ENCODE data around the gene DMKN.

The DMKN gene

DNA sequence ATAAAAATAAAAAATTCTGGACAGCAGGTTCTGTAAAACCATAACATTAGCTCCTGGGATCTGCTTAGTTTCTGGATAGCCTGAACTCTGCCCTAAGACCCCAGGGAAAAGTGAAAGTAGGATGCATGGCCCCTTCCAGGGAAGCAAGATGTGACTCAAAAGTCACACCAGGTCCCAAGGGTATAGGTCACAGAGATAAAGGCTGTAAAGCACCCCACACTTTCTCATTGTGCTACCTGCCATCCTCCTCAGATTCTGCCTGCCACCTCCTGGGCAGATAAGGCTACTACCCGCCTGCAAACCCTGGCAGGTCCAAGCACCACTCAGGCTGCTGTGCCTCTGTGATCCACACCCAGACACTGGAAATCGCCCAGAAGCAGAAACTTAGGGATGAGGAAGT, 44.8 kb downstream of the DMKN start:
- in situ Hi-C loops (cut with MboI; ENCODE audit: low sequenced_read_pairs), result loop anchor here (10.0 kb wide), 1 partner anchor 114 kb away; the partner anchor contains the start of gene FFAR3

- in situ Hi-C loops (cut with MboI; ENCODE audit: low sequenced_read_pairs), result loop anchor here (10.0 kb wide), 1 partner anchor 111 kb away; the partner anchor contains the start of gene FFAR3
Measured at GRCh38 chr19:35466259-35466658, 47.2 kb downstream of the DMKN start.

- in situ Hi-C loops (cut with MboI; ENCODE audit: low sequenced_read_pairs), result loop anchor here (10.0 kb wide), 1 partner anchor 108 kb away; the partner anchor contains the start of gene FFAR3
Measured at GRCh38 chr19:35462956-35463355, 50.5 kb downstream of the DMKN start.

DNA sequence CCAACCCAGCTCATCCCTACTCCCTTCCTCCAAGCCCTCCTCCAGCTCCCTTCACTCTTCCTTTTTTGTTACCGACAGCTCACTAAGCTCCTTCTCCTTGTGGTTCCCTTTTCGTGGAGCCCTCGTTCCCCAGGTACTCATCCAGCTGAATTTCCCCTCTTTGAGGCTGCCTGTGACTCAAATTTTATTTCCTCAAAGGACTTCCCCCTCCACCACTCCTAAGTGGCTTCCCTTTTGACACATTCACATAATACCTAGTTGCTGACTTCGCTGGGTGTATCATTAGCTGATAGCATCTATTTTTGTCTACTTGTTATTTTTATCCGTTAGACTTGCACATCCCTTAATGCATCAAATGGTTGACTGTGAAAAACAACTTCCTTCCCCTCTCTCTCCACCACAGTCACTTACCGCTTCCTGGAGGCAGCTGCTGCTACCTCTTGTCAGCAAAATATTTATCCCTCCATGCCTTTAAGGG, 50.9 kb downstream of the DMKN start:
- in situ Hi-C loops (cut with MboI; ENCODE audit: low sequenced_read_pairs), result loop anchor here (10.0 kb wide), 1 partner anchor 108 kb away; the partner anchor contains the start of gene FFAR3

- in situ Hi-C loops (cut with MboI; ENCODE audit: low sequenced_read_pairs), result loop anchor here (10.0 kb wide), 1 partner anchor 107 kb away; the partner anchor contains the start of gene FFAR3
Measured at GRCh38 chr19:35461788-35462187, 51.7 kb downstream of the DMKN start.

DNA sequence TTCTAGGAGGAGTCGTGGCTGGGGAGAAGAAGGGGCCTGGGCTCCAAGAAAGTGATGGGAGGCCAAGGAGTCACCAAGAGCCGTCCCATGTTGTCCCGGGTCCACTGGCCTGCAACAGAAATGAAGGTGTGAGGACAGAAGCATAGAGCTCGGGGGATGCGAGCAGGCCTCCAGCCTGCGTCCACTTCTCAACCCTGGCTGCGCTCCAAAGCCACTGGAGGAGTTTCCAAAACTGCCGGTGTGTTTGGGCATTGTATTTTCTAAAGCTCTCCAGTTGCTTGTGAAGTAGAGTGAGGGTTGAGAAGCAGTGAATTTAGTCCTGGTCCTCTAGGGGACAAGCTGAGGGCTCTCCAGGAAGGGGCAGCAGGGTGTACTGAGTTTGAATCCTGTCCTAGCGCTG, 52.4 kb downstream of the DMKN start:
- in situ Hi-C loops (cut with MboI; ENCODE audit: low sequenced_read_pairs), result loop anchor here (10.0 kb wide), 1 partner anchor 106 kb away; the partner anchor contains the start of gene FFAR3

DNA sequence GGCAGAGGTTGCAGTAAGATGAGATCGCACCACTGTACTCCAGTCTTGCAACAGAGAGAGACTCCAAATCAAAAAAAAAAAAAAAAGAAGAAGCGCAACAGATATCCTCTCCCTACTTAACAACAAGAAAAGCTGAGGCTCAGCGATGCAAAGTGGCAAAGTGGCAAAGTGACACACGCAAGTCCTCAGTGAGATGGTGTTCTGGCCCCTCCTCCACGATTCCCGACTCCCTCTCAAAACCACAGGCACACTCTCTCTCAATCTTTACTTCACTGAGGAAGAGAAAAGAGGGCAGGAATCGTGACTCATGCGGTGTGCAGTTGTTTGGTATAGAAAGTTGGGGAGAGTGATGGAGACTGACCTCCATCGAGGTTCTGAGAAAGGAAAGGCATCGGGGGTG, 52.8 kb downstream of the DMKN start:
- in situ Hi-C loops (cut with MboI; ENCODE audit: low sequenced_read_pairs), result loop anchor here (10.0 kb wide), 1 partner anchor 106 kb away; the partner anchor contains the start of gene FFAR3

DNA sequence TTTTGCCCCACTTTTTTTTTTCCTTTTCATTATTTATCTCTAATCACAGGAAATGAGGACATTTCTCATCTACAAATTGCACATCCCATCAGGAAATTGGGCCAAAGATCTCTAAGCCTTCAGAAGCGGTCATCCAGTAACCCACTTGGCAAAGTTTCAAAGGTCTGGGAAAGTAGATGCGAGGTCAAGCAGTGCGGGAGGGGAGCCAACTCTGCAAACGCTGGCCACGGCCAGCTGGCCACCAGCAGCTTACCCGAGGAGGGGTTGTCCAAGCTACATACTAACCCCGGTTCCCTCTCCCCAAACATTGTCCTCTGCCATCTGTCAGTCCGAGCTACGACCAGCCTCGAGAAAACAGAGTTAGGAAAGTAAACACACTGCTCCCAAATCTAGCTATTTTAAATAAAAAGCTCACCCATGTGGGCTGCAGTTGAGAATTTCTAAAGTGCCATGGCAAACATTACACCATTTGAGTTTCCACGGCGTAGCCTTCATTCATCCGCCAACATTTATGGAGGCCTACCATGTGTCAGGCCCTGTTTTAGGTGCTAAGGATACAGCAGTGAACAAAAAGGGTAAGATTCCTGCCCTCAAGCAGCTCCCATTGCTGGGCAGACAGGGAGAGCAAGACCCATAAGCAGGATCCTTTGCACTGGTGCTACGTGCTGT, 53.9 kb downstream of the DMKN start:
- in situ Hi-C loops (cut with MboI; ENCODE audit: low sequenced_read_pairs), result loop anchor here (10.0 kb wide), 1 partner anchor 105 kb away; the partner anchor contains the start of gene FFAR3

GRCh38 chr19:35458731-35459391, 54.6 kb downstream of the DMKN start:
- in situ Hi-C loops (cut with MboI; ENCODE audit: low sequenced_read_pairs), result no loop called here

- in situ Hi-C loops (cut with MboI; ENCODE audit: low sequenced_read_pairs), result no loop called here
Measured at GRCh38 chr19:35458192-35458591, 55.3 kb downstream of the DMKN start.

GRCh38 chr19:35457173-35457572, 56.3 kb downstream of the DMKN start:
- in situ Hi-C loops (cut with MboI; ENCODE audit: low sequenced_read_pairs), result no loop called here

GRCh38 chr19:35455616-35456201, 57.7 kb downstream of the DMKN start:
- in situ Hi-C loops (cut with MboI; ENCODE audit: low sequenced_read_pairs), result no loop called here

- in situ Hi-C loops (cut with MboI; ENCODE audit: low sequenced_read_pairs), result no loop called here
Measured at GRCh38 chr19:35454663-35455062, 58.8 kb downstream of the DMKN start.

DNA sequence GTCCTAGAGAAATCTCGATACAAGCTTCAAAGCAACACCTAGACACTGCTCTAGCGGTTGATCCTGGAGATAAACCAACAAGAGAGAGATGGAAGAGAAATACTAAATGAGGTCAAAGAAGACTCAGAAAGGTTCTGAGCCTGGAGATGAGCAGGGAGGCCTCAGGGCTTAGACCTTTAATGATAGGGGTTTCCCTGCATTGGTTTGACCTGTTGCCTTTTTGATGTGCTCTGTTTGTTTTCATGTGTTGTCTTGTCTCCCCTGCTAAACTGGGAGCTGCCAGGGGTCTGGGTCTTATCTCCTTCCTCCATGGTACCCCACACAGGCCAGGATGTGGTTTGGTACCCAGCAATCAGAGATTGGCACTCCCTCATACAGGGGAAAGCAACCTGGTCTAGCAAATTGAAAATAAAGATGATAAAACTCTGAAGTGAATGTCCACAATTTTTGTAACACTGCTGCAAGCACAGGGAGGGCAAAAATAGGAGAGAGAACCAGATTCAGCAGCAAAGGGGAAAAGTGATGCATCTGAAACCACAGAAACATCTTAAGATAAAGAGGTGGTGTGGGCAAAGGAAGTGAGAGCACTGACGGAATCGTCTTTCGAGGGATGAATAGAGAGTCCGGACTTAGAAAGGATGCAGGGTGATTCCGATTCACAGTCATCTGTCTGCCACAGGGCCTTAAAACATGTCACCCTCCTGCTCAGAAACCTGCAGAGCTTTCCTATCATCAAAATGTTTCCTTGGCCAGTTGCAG, 61.9 kb downstream of the DMKN start:
- in situ Hi-C loops (cut with MboI; ENCODE audit: low sequenced_read_pairs), result no loop called here

DNA sequence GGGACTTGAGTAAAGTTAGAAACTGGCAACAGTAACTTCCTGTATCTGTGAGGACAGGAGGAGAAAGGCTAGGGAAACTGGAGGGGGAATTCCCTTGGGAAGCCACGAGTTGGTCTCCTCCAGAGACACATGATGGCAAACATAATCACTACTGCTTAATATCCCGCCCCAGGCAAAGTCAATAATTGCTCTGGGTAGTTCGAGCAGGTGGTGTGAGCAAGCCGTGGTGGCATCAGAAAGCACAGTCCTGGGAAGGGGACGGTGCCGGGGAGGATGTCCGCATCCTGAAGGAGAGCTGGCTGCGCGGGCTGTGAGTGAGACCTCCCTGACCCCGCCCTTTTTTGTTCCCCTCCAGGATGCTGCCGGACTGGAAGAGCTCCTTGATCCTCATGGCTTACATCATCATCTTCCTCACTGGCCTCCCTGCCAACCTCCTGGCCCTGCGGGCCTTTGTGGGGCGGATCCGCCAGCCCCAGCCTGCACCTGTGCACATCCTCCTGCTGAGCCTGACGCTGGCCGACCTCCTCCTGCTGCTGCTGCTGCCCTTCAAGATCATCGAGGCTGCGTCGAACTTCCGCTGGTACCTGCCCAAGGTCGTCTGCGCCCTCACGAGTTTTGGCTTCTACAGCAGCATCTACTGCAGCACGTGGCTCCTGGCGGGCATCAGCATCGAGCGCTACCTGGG, 63.9 kb downstream of the DMKN start:
- in situ Hi-C loops (cut with MboI; ENCODE audit: low sequenced_read_pairs), result no loop called here

DNA sequence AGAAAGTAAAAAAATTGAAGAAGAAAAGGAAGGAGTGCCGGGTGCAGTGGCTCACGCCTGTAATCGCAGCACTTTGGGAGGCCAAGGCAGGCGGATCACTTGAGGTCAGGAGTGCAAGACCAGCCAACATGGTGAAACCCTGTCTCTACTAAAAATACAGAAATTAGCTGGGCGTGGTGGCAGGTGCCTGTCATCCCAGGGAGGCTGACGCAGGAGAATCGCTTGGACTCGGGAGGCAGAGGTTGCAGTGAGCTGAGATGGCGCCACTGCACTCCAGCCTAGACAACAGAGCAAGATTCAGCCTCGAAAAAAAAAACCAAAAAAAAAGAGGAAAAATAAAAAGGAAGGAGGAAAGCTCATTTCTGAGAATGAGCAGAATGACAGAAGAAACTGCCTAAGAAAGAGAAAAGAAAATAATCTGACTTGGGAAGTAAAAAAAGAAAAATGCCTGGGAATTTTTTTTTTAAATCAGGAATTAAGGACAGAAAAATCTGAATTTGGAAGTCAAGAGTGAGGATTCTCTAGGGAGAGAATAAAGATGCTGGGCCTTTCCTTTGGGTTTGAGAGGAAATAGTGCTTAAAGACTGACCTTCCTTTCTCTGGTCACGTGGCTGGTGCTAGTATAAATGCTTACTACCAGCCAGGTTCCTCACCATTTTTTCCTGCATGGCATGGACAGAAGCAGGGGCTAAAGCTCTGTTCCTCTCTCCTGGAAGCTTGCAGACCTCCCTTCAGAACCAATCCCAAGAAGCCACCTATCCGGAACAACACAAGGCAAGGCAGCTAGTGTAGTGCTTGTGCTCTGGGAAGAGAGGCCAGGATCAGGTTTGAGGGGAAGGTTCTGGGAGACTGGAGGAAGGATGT, 65.6 kb downstream of the DMKN start, which contains the start of gene FFAR2:
Gene FFAR2, plus strand, starts transcription at position 652 of the 864 bp plus-strand sequence. CDS start 1,458 bp downstream, outside the sequence.
- in situ Hi-C loops (cut with MboI; ENCODE audit: low sequenced_read_pairs), result no loop called here

Measured in HL-60/S4 treated with retinoic acid at 250 ng/mL for 4 days and 3 days (cell line).